ENCODE results near the gene CCDC127.
A peak's percentile ranks its signal among the peaks of the same experiment; 100 is the strongest.
"Not testable (repeated sequence)": the region's sequence is repeated elsewhere in the genome, so short reads cannot be mapped to it uniquely, and the experiment has no call there.

Gene CCDC127

DNA sequence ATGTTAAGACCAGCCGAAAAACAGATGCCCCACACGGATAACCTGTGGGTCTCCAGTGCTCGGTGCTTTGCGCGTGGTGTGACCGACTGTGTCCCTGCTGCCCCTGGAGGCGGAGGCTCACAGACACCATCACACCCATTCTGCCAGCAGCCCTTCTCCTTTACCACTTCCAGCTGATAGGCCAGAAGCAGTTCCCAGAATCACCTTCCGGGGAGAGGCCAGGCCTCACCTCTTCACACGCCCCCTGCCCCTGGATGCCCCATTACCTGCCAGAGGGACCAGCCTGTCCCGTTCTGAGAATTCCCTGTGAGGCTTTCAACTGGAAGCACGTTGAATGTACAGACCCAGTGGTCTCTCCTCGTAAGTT, 48.2 kb downstream of the CCDC127 start:
- peak; percentile 8 for DNase-seq
- Histone ChIP-seq H3K27ac (no peak overlapping the region), H3K4me3 (ENCODE audit: low read depth, low read length) (no peak overlapping the region)

DNA sequence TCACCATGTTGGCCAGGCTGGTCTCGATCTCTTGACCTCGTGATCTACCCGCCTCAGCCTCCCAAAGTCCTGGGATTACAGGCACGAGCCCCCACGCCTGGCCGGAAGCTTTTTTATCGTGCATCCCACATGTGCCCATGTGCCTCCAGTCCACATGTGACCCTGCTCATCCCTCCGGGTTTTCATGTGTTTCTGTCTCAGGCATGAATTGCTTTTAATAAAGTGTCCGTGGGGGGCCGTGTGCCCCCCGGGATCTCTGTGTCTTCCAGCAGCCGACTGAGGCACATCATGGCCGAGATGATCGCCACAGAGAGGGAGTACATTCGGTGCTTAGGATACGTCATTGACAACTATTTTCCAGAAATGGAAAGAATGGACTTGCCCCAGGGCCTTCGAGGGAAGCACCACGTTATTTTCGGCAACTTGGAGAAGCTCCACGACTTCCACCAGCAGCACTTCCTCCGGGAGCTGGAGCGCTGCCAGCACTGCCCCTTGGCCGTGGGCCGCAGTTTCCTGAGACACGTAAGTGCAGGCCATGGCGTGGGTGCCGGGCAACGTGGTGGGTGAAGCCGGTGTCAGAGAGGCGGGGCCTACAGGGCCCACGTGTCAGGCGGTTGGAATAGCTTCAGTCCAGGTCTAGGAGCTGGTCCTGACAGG, 48.8 kb downstream of the CCDC127 start:
- no peaks in the 10 kb centered on the region for H3K9me3 ChIP-seq (ENCODE audit: severe bottlenecking)
- TF ChIP-seq, protein P1, sequence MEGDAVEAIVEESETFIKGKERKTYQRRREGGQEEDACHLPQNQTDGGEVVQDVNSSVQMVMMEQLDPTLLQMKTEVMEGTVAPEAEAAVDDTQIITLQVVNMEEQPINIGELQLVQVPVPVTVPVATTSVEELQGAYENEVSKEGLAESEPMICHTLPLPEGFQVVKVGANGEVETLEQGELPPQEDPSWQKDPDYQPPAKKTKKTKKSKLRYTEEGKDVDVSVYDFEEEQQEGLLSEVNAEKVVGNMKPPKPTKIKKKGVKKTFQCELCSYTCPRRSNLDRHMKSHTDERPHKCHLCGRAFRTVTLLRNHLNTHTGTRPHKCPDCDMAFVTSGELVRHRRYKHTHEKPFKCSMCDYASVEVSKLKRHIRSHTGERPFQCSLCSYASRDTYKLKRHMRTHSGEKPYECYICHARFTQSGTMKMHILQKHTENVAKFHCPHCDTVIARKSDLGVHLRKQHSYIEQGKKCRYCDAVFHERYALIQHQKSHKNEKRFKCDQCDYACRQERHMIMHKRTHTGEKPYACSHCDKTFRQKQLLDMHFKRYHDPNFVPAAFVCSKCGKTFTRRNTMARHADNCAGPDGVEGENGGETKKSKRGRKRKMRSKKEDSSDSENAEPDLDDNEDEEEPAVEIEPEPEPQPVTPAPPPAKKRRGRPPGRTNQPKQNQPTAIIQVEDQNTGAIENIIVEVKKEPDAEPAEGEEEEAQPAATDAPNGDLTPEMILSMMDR (IDR thresholded peaks at IDR 0.05; ENCODE audit: low read depth, low read length), result no peak
- H3K27me3 ChIP-seq (ENCODE audit: insufficient read depth, low read depth, severe bottlenecking), result no peaks in the 10 kb centered on the region
- H3K27ac ChIP-seq, result no peak overlapping the region
- no peaks in the 10 kb centered on the region for H3K36me3 ChIP-seq
- no peak overlapping the region for H3K4me3 ChIP-seq (ENCODE audit: low read depth, low read length)
- DNase-seq, result peak; percentile 6

More for the DNA sequence above, 48.2 kb downstream of the CCDC127 start:
- no peaks in the 10 kb centered on the region for H3K36me3 ChIP-seq
- H3K9me3 ChIP-seq (ENCODE audit: severe bottlenecking), result no peaks in the 10 kb centered on the region
- TF ChIP-seq, protein P1 (IDR thresholded peaks at IDR 0.05; ENCODE audit: low read depth, low read length), result no peak
- H3K27me3 ChIP-seq (ENCODE audit: insufficient read depth, low read depth, severe bottlenecking), result no peaks in the 10 kb centered on the region

DNA sequence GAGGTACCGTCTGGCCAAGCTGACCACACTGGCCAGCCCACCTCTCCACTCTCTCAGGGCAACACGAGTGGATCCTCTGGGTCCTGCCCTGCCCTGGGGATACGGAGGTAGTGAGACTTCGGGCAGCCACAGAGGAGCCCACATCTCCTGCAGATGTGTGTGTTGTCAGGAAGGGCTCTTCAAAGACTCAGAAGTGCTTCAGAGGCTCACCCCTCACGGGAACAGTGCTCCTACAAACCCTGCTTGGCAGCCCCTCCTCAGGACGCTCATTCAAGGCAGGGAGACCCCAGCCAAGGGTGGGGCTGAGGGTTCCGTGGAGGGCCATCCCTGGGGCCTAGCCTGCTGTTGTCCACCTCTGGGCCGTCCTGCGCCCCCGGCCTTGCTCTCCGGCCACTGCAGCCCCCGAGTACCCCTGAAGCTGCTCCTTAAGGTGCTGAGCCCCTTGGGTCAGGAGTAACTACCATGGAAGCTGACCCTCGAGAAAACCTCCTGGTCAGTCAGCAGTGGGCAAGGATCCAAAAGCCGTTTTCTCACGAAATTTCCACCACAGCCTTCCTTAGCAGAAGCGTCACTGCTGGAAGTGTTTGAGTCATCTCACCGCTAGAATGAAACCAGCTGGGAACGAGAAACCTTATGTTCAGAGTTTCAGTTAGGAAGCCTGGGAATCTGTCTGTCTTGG, 49.8 kb downstream of the CCDC127 start:
- no peak for DNase-seq
- no peaks in the 10 kb centered on the region for H3K9me3 ChIP-seq (ENCODE audit: severe bottlenecking)
- H3K4me3 ChIP-seq (ENCODE audit: low read depth, low read length), result no peak overlapping the region
- no peaks in the 10 kb centered on the region for H3K36me3 ChIP-seq
- H3K27ac ChIP-seq, result no peak overlapping the region
- TF ChIP-seq, protein P1 (IDR thresholded peaks at IDR 0.05; ENCODE audit: low read depth, low read length), result no peak
- no peaks in the 10 kb centered on the region for H3K27me3 ChIP-seq (ENCODE audit: insufficient read depth, low read depth, severe bottlenecking)

DNA sequence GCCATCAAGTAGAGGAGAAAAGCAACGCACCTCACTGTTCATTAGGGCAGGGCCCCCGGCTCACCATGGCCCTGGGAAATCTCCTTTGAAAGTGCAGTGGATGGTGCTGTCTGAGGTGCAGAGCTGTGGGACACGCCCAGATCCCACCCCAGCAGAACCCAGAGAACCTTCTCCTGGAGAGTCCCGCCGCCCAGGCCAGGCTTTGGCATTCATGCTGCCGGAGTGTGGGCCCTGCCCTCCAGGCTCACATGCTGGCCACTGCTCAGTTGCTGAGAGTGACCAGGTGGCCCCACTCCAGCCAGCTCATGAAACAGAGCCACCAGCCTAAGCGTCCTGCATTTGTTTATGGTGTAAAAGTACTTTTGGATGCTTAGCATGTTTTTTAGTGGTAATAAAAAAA, 50.4 kb downstream of the CCDC127 start:
- TF ChIP-seq, protein P1 (IDR thresholded peaks at IDR 0.05; ENCODE audit: low read depth, low read length), result no peak
- no peak for DNase-seq
- Histone ChIP-seq H3K4me3 (ENCODE audit: low read depth, low read length) (no peak overlapping the region), H3K27ac (no peak overlapping the region), H3K36me3 (no peaks in the 10 kb centered on the region), H3K27me3 (ENCODE audit: insufficient read depth, low read depth, severe bottlenecking) (no peaks in the 10 kb centered on the region), H3K9me3 (ENCODE audit: severe bottlenecking) (no peaks in the 10 kb centered on the region)

DNA sequence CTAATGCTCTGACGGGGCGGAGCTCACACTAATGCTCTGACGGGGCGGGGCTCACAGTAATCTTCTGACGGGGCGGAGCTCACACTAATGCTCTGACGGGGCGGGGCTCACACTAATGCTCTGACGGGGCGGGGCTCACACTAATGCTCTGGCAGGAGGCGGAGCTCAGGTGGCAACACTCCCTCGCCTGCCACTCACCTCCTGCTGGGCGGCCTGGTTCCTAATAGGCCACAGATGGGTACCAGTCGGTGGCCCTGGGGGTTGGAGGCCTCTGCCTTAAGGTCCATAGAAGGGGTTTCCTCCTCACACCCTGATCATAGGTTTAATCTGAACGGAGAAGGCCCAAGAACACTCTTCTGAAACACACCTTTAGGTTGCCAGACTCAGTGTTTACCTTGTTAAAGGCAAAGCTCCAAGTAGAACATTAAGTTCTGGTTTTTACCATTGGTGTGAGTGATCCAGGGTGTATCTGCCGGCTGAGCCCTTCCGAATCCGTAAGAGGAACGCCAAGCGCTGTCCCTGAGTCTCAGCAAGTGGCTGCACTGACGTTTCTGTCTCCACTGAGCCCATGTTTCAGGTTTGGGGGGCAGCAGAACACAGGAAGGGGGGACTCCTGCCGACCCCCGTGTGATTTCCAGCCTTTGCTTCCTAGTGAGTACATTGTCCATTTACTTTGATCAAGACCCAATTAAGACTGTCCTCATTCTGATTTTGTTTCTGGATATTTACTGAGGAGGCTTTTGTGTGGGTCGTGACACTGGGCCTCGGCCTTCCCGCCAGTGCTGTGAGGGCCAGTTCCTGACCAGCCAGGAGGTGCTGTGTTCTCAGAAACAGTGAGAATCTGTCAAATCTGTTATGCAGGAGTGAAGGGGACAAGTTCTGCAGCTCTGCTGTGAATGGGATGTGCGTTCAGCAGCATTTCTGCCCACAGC, 51.2 kb downstream of the CCDC127 start:
- H3K36me3 ChIP-seq, result no peaks in the 10 kb centered on the region
- no peak for DNase-seq
- H3K4me3 ChIP-seq (ENCODE audit: low read depth, low read length), result no peak overlapping the region
- H3K27me3 ChIP-seq (ENCODE audit: insufficient read depth, low read depth, severe bottlenecking), result no peaks in the 10 kb centered on the region
- TF ChIP-seq, protein P1 (IDR thresholded peaks at IDR 0.05; ENCODE audit: low read depth, low read length), result no peak
- H3K9me3 ChIP-seq (ENCODE audit: severe bottlenecking), result no peaks in the 10 kb centered on the region
- no peak overlapping the region for H3K27ac ChIP-seq

DNA sequence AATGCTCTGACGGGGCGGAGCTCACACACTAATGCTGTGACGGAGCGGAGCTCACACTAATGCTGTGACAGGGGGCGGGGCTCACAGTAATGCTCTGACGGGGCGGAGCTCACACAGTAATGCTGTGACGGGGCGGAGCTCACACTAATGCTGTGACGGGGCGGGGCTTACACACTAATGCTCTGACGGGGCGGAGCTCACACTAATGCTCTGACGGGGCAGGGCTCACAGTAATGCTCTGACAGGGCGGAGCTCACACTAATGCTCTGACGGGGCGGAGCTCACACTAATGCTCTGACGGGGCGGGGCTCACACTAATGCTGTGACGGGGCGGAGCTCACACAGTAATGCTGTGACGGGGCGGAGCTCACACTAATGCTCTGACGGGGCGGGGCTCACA, 53.2 kb downstream of the CCDC127 start:
- not testable (repeated sequence) for H3K27ac ChIP-seq; H3K36me3 ChIP-seq; DNase-seq; H3K4me3 ChIP-seq (ENCODE audit: low read depth, low read length); H3K9me3 ChIP-seq (ENCODE audit: severe bottlenecking); H3K27me3 ChIP-seq (ENCODE audit: insufficient read depth, low read depth, severe bottlenecking)
